ENCODE measurements around the gene COL13A1. TPM values are rescaled to one million over a fixed set of nuclear protein-coding genes. Genes with fewer than 3 reads are reported as not detected.

The COL13A1 gene
- total and polyA plus RNA-seq, 4 donors, result 3.5 to 32.8 (median 11.5) TPM

GRCh38 chr10:69842882-69843281 lies 41.2 kb downstream of the COL13A1 start:
- Histone ChIP-seq H3K4me3 (ENCODE audit: low read length in 2 of 2) (no peak overlapping the region), H3K27ac (ENCODE audit: low read depth in 1 of 2, low read length in 2 of 2) (no peak overlapping the region), H3K9me3 (ENCODE audit: control insufficient read depth, low read length) (no peaks in the 10 kb centered on the region), H3K36me3 (ENCODE audit: control insufficient read depth in 1 of 2, insufficient read depth in 2 of 2, low read length in 1 of 2) (no peaks in the 10 kb centered on the region), H3K27me3 (ENCODE audit: control insufficient read depth in 1 of 2, insufficient read depth in 2 of 2, low read length in 1 of 2) (no peaks in the 10 kb centered on the region), H3K4me1 (ENCODE audit: control insufficient read depth in 1 of 2, insufficient read depth in 2 of 2, low read length in 2 of 2) (no peaks in the 10 kb centered on the region)
- intact Hi-C loops (cut with DNase I), result no loop called here
- ATAC-seq (ENCODE audit: low FRiP score), result no peak
- peak in 1 of 2 donors; percentile 17 for DNase-seq
- WGBS, 2 donors, result 91 to 92% methylated on average over 10 of the region's 10 CpGs

DNA sequence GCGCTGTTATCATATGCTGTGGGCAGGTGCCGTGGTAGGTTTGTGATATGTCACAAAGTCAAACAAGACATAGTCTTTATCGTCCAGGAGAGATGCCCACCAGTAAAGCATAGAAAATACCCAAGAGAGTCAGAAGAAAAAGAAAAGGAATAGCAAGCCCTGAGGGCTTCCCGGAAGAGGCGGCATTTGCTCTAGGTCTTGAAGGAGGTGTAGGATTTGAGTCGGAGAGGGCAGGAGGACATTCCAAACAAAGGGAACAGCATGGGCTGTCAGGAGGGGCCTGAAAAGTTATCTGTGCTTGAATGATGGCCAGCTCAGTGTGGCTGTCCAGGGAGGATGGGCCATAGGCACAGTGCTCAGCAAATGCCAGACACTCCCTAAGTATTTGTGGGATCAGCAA lies 42.2 kb downstream of the COL13A1 start:
- Histone ChIP-seq H3K27me3 (ENCODE audit: control insufficient read depth in 1 of 2, insufficient read depth in 2 of 2, low read length in 1 of 2) (no peaks in the 10 kb centered on the region), H3K4me3 (ENCODE audit: low read length in 2 of 2) (no peak overlapping the region), H3K36me3 (ENCODE audit: control insufficient read depth in 1 of 2, insufficient read depth in 2 of 2, low read length in 1 of 2) (no peaks in the 10 kb centered on the region), H3K9me3 (ENCODE audit: control insufficient read depth, low read length) (no peaks in the 10 kb centered on the region), H3K4me1 (ENCODE audit: control insufficient read depth in 1 of 2, insufficient read depth in 2 of 2, low read length in 2 of 2) (no peaks in the 10 kb centered on the region), H3K27ac (ENCODE audit: low read depth in 1 of 2, low read length in 2 of 2) (no peak overlapping the region)
- WGBS, 2 donors, result 95 to 98% methylated on average over 6 of the region's 6 CpGs
- ATAC-seq (ENCODE audit: low FRiP score) (no peak), DNase-seq (no peak)
- intact Hi-C loops (cut with DNase I), result no loop called here

GRCh38 chr10:69844698-69845097 lies 43.0 kb downstream of the COL13A1 start:
- Histone ChIP-seq H3K27me3 (ENCODE audit: control insufficient read depth in 1 of 2, insufficient read depth in 2 of 2, low read length in 1 of 2) (no peaks in the 10 kb centered on the region), H3K4me1 (ENCODE audit: control insufficient read depth in 1 of 2, insufficient read depth in 2 of 2, low read length in 2 of 2) (no peaks in the 10 kb centered on the region), H3K4me3 (ENCODE audit: low read length in 2 of 2) (no peak overlapping the region), H3K9me3 (ENCODE audit: control insufficient read depth, low read length) (no peaks in the 10 kb centered on the region), H3K27ac (ENCODE audit: low read depth in 1 of 2, low read length in 2 of 2) (no peak overlapping the region), H3K36me3 (ENCODE audit: control insufficient read depth in 1 of 2, insufficient read depth in 2 of 2, low read length in 1 of 2) (no peaks in the 10 kb centered on the region)
- DNase-seq (no peak), ATAC-seq (ENCODE audit: low FRiP score) (no peak)
- 94 to 100% methylated on average over 2 of the region's 2 CpGs for WGBS, 2 donors
- intact Hi-C loops (cut with DNase I), result no loop called here

GRCh38 chr10:69845574-69846292 lies 44.0 kb downstream of the COL13A1 start:
- H3K9me3 ChIP-seq (ENCODE audit: control insufficient read depth, low read length), result no peaks in the 10 kb centered on the region
- H3K27me3 ChIP-seq (ENCODE audit: control insufficient read depth in 1 of 2, insufficient read depth in 2 of 2, low read length in 1 of 2), result no peaks in the 10 kb centered on the region
- DNase-seq, result peak; percentile 58 to 84
- no peak for ATAC-seq (ENCODE audit: low FRiP score)
- no peak overlapping the region for H3K4me3 ChIP-seq (ENCODE audit: low read length in 2 of 2)
- intact Hi-C loops (cut with DNase I), result no loop called here
- no peak overlapping the region for H3K27ac ChIP-seq (ENCODE audit: low read depth in 1 of 2, low read length in 2 of 2)
- H3K36me3 ChIP-seq (ENCODE audit: control insufficient read depth in 1 of 2, insufficient read depth in 2 of 2, low read length in 1 of 2), result no peaks in the 10 kb centered on the region
- WGBS, 2 donors, result 30 to 33% methylated on average over 6 of the region's 6 CpGs
- H3K4me1 ChIP-seq (ENCODE audit: control insufficient read depth in 1 of 2, insufficient read depth in 2 of 2, low read length in 2 of 2), result no peaks in the 10 kb centered on the region

GRCh38 chr10:69846293-69846921 lies 44.7 kb downstream of the COL13A1 start:
- DNase-seq, result no peak
- intact Hi-C loops (cut with DNase I), result no loop called here
- 45 to 55% methylated on average over 14 of the region's 14 CpGs for WGBS, 2 donors
- ATAC-seq (ENCODE audit: low FRiP score), result no peak
- Histone ChIP-seq H3K9me3 (ENCODE audit: control insufficient read depth, low read length) (no peaks in the 10 kb centered on the region), H3K27me3 (ENCODE audit: control insufficient read depth in 1 of 2, insufficient read depth in 2 of 2, low read length in 1 of 2) (no peaks in the 10 kb centered on the region), H3K36me3 (ENCODE audit: control insufficient read depth in 1 of 2, insufficient read depth in 2 of 2, low read length in 1 of 2) (no peaks in the 10 kb centered on the region), H3K4me1 (ENCODE audit: control insufficient read depth in 1 of 2, insufficient read depth in 2 of 2, low read length in 2 of 2) (no peaks in the 10 kb centered on the region), H3K27ac (ENCODE audit: low read depth in 1 of 2, low read length in 2 of 2) (no peak overlapping the region), H3K4me3 (ENCODE audit: low read length in 2 of 2) (no peak overlapping the region)

GRCh38 chr10:69847458-69847857 lies 45.8 kb downstream of the COL13A1 start:
- Histone ChIP-seq H3K36me3 (ENCODE audit: control insufficient read depth in 1 of 2, insufficient read depth in 2 of 2, low read length in 1 of 2) (no peaks in the 10 kb centered on the region), H3K4me1 (ENCODE audit: control insufficient read depth in 1 of 2, insufficient read depth in 2 of 2, low read length in 2 of 2) (no peaks in the 10 kb centered on the region), H3K4me3 (ENCODE audit: low read length in 2 of 2) (no peak overlapping the region), H3K9me3 (ENCODE audit: control insufficient read depth, low read length) (no peaks in the 10 kb centered on the region), H3K27ac (ENCODE audit: low read depth in 1 of 2, low read length in 2 of 2) (no peak overlapping the region), H3K27me3 (ENCODE audit: control insufficient read depth in 1 of 2, insufficient read depth in 2 of 2, low read length in 1 of 2) (no peaks in the 10 kb centered on the region)
- DNase-seq, result peak in 1 of 2 donors; percentile 6
- no peak for ATAC-seq (ENCODE audit: low FRiP score)
- WGBS, 2 donors, result 89 to 91% methylated on average over 5 of the region's 5 CpGs
- intact Hi-C loops (cut with DNase I), result no loop called here

GRCh38 chr10:69847883-69848282 lies 46.2 kb downstream of the COL13A1 start:
- H3K36me3 ChIP-seq (ENCODE audit: control insufficient read depth in 1 of 2, insufficient read depth in 2 of 2, low read length in 1 of 2), result no peaks in the 10 kb centered on the region
- 89 to 90% methylated on average over 5 of the region's 5 CpGs for WGBS, 2 donors
- DNase-seq, result no peak
- H3K27ac ChIP-seq (ENCODE audit: low read depth in 1 of 2, low read length in 2 of 2), result no peak overlapping the region
- no peaks in the 10 kb centered on the region for H3K4me1 ChIP-seq (ENCODE audit: control insufficient read depth in 1 of 2, insufficient read depth in 2 of 2, low read length in 2 of 2)
- intact Hi-C loops (cut with DNase I), result no loop called here
- H3K9me3 ChIP-seq (ENCODE audit: control insufficient read depth, low read length), result no peaks in the 10 kb centered on the region
- no peak for ATAC-seq (ENCODE audit: low FRiP score)
- H3K4me3 ChIP-seq (ENCODE audit: low read length in 2 of 2), result no peak overlapping the region
- no peaks in the 10 kb centered on the region for H3K27me3 ChIP-seq (ENCODE audit: control insufficient read depth in 1 of 2, insufficient read depth in 2 of 2, low read length in 1 of 2)

DNA sequence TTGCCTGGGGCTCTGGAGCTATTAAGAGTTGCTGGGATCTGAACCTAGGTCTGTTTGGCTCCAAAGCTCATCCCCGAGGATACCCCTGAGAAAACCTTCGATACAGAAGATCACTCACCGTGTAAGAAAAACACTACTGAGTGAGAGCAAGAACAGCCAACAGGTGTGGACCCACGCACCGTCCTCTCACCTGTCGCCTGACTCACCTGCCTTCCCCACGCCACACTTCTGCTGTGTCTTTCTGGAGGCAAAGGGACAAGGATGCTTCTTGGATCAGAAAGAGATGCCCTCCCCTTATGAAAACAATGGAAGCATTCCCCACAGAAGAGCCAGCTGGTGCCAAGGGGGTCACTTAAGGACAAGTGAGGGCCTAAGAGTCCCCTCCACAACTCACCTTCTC lies 46.7 kb downstream of the COL13A1 start:
- H3K36me3 ChIP-seq (ENCODE audit: control insufficient read depth in 1 of 2, insufficient read depth in 2 of 2, low read length in 1 of 2), result no peaks in the 10 kb centered on the region
- intact Hi-C loops (cut with DNase I), result no loop called here
- no peaks in the 10 kb centered on the region for H3K27me3 ChIP-seq (ENCODE audit: control insufficient read depth in 1 of 2, insufficient read depth in 2 of 2, low read length in 1 of 2)
- no peaks in the 10 kb centered on the region for H3K4me1 ChIP-seq (ENCODE audit: control insufficient read depth in 1 of 2, insufficient read depth in 2 of 2, low read length in 2 of 2)
- DNase-seq (peak in 1 of 2 donors; percentile 1), ATAC-seq (ENCODE audit: low FRiP score) (no peak)
- no peak overlapping the region for H3K27ac ChIP-seq (ENCODE audit: low read depth in 1 of 2, low read length in 2 of 2)
- H3K9me3 ChIP-seq (ENCODE audit: control insufficient read depth, low read length), result no peaks in the 10 kb centered on the region
- 93 to 95% methylated on average over 7 of the region's 7 CpGs for WGBS, 2 donors
- H3K4me3 ChIP-seq (ENCODE audit: low read length in 2 of 2), result no peak overlapping the region

DNA sequence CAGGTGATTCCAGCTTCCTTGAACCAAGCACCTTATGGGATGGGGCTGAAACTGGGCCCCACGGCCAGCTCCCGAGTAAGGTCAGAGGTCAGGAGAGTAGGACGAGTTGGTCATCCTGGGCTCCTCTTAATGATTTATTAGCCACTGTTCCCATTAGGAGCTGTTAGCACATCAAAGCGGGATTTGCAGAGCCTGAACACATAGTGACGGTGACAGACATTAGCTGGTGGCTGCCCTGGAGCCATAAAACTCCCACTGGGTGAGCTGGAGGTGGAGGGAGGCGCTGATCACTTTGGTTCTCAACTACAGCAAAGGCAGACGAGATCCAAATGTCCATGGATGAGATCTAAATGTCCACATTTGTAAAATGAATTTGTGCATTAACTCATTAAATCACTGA lies 48.1 kb downstream of the COL13A1 start:
- no peak for ATAC-seq (ENCODE audit: low FRiP score)
- no peaks in the 10 kb centered on the region for H3K9me3 ChIP-seq (ENCODE audit: control insufficient read depth, low read length)
- no peak for DNase-seq
- 91 to 92% methylated on average over 7 of the region's 7 CpGs for WGBS, 2 donors
- H3K4me1 ChIP-seq (ENCODE audit: control insufficient read depth in 1 of 2, insufficient read depth in 2 of 2, low read length in 2 of 2), result no peaks in the 10 kb centered on the region
- no peaks in the 10 kb centered on the region for H3K27me3 ChIP-seq (ENCODE audit: control insufficient read depth in 1 of 2, insufficient read depth in 2 of 2, low read length in 1 of 2)
- H3K27ac ChIP-seq (ENCODE audit: low read depth in 1 of 2, low read length in 2 of 2), result no peak overlapping the region
- intact Hi-C loops (cut with DNase I), result no loop called here
- no peaks in the 10 kb centered on the region for H3K36me3 ChIP-seq (ENCODE audit: control insufficient read depth in 1 of 2, insufficient read depth in 2 of 2, low read length in 1 of 2)
- H3K4me3 ChIP-seq (ENCODE audit: low read length in 2 of 2), result no peak overlapping the region
